IPS-18c (cell line): ENCODE results near the gene INTS3.

Experiments used
- H3K4me3 ChIP-seq: 2 replicates; pipeline ENCODE4 v1.7.0; 2013; ENCODE audit warnings: low read depth, mild to moderate bottlenecking, low read length, moderate library complexity; ENCODE audit not compliant: insufficient read depth
- H3K9me3 ChIP-seq: one replicate; pipeline ENCODE4 v1.6.1; 2013; ENCODE audit warnings: mild to moderate bottlenecking, low read length, moderate library complexity; ENCODE audit not compliant: control insufficient read depth, insufficient read depth

The INTS3 gene

DNA sequence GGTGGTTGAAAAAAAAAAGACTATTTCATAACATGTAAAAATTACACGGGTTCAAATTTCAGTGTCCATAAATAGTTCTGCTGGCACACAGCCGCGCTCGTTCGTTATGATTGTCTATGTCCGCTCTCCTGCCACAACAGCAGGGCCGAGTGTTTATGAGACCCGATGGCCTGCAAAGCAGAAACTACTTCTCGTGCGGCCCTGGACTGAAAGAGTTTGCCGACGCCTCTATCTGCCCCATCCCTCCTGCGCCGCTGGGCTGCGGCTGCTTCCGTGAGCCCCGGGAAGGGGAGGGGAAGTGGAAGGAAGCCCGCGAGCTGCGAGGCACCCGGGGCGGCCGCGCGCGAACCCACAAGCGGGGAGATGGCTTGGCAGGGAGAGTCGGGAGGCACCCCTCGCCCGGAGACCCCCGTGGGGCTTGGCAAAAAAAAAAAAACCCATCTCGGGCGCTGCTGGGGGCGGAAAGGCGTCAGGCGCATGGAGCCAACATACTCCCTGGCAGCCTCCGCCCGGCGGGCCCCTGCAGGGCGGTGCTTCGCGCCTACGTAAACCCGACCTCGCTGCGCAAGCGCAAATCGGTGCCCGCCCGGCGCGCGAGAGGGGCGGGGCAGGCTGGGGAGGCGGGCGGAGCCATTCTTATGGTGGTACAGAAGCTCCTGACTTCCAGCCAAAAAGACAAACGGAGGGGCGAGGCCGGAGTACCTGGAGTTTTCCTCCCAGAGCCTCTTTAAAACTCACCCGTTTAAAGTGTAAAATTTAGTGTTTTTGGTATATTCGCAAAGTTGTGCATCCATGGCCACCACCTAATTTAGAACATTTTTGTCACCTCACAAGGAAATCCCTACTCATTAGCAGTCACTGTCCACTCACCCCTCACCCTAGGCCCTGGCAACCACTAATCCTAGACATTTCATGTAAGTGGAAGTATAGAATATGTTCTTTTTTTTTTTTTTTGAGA, 55.7 kb downstream of the INTS3 start:
- peak overlapping the region; percentile 93 for H3K4me3 ChIP-seq
- H3K9me3 ChIP-seq = no peaks in the 10 kb centered on the region

DNA sequence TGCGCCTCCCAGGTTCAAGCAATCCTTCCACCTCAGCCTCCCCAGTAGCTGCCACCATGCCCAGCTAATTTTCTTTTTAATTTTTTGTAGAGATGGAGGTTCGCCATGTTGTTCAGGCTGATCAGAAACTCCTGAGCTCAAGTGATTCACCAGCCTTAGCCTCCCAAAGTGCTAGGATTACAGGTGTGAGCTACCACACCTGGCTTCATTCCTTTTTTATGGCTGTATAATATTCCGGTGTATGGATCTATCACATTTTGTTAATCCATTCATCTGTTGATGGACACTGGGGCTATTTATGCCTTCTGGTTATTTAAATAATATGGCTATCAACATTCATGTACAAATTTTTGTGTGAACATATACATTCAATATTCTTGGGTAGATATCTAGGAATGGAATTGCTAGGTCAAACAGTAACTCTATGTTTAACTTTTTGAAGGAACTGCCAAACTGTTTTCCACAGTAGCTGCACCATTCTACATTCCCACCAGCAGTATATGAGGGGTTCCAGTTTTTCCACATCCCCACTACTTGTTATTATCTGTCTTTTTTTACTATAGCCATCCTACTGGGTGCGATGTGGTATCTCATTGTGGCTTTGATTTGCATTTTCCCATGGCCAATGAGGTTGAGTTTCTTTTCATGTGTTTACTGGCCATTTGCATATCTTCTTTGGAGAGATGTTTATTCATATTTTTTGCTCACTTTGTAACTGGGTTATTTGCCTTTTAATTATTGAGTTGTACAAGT, 58.4 kb downstream of the INTS3 start:
- no peak overlapping the region for H3K4me3 ChIP-seq
- H3K9me3 ChIP-seq = no peaks in the 10 kb centered on the region

DNA sequence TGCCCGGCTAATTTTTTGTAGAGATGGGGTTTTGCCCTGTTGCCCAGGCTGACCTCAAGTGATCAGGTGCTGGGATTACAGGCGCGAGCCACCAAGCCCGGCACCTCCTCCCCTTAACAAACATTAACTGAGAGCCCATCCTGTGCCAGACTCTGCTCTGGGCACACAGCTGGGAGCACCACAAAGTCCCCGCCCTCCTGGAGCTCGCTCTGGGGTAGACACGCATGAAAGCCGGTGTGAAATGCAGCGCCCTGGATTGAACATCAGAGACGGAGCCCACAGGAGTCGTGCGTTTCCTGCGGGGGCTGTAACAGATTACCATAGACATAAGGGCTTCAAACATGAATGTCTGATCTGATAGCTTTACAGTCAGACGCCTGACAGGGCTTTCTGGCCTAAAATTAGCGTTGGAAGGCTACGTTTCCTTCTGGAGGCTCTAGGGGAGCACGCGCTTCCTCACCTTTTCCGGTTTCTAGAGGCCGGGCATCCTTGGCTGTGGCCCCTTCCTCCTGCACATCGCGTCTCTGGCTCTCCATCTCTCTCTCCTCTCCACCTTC, 61.7 kb downstream of the INTS3 start:
- H3K4me3 ChIP-seq = no peak overlapping the region
- H3K9me3 ChIP-seq = no peaks in the 10 kb centered on the region

DNA sequence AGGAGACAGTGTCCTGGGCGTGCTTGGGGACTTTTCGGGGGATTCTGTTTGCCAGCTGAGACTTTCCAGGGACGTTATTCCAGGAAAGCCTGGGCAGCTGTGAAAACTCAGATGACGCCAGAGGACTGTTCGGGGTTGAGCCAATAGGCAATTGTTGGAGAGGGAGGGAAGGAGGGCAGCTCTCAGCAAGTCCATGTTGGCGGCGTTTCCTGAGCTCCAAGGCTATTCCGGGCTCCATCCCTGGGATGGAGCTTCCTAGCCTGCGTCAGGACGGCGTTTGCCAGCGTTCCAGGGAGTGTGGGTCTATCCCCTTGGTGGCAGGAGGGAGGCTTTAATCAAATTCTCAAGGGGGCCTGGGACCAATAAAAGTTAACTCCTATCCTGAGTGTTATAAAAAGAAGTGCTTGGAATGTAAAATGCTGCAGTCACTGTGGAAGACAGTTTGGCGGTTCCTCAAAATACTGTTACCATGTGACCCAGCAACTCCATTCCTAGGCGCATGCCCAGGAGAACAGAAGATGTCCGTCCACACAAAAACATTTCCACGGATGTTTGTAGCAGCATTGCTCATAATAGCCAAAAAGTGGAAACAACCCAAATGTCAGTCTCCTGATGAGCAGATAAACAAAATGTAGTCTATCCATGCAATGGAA, 62.6 kb downstream of the INTS3 start:
- Histone ChIP-seq H3K4me3 (no peak overlapping the region), H3K9me3 (no peaks in the 10 kb centered on the region)

DNA sequence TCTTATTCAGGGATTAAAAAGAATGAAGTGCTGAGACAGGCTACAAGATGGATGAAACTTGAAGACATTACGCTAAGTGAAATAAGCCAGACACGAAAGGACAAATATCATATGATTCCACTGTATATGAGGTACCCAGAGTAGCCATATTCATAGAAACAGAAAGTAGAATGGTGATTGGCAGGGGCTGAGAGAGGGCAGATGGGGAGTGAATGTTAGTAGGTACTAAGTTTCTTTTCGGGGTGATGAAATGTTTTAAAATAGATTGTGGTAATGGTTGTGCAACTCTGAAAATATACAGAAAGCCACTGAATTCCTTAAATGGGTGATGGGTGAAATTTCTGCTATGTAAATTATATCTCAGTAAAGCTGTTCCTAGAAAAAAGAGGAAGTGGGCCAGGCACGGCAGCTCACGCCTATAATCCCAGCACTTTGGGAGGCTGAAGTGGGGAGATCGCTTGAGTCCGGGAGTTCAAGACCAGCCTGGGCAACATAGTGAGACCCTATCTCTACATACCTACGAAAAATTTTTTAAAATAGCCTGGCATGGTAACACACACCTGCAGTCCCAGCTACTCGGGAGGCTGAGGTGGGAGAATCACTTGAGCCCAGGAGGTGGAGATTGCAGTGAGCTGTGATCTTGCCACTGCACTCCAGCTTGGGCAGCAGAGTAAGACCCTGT, 63.3 kb downstream of the INTS3 start:
- no peak overlapping the region for H3K4me3 ChIP-seq
- no peaks in the 10 kb centered on the region for H3K9me3 ChIP-seq

DNA sequence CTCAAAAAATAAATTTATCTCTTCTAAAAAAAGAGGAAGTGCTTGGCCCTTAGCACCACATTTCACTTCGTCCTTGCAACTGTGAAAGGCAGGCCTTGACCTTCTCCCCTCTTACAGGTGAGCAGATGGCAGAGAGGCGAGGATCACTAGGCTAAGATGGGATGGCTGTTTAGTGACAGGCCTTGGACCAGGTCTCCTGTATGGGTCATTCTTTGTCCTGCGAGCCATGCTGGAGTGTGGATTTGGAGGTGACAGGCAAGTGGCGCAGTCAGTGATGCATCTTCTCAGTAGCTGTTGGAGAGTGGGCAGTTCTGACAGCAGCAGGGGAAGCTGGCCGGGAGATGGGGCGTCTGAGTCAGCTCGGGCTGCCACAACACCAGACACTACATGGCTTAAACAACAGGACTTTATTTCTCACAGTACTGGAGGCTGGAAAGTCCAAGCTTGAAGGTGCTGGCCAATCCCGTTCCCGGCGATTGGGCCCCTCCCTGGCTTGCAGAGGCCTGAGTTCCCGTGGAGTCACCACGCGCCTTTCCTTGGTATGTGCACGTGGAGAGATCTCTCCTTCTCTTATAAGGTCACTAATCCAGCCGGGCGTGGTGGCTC, 63.9 kb downstream of the INTS3 start:
- Histone ChIP-seq H3K4me3 (no peak overlapping the region), H3K9me3 (no peaks in the 10 kb centered on the region)

DNA sequence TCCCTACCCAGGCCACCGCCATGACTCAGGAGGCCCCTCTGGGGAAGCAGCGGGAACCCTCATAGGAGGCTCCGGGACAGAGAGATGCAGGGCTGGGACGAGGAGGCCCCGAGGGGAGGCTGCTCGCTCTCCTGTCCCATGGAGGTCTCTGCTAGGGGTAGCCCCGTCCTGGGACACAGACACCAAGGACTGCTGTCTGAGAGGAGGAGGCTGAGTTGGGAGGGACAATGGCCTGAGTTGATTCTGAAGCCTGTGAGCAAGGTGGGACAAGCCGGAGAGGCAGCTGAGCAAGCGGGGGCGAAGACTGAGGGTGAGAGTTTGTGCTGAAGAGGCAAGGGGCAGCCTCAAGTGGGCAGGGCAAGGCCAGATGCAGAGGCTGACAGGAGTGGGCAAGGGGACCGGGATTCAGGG, 64.8 kb downstream of the INTS3 start:
- H3K4me3 ChIP-seq = no peak overlapping the region
- H3K9me3 ChIP-seq = no peaks in the 10 kb centered on the region

DNA sequence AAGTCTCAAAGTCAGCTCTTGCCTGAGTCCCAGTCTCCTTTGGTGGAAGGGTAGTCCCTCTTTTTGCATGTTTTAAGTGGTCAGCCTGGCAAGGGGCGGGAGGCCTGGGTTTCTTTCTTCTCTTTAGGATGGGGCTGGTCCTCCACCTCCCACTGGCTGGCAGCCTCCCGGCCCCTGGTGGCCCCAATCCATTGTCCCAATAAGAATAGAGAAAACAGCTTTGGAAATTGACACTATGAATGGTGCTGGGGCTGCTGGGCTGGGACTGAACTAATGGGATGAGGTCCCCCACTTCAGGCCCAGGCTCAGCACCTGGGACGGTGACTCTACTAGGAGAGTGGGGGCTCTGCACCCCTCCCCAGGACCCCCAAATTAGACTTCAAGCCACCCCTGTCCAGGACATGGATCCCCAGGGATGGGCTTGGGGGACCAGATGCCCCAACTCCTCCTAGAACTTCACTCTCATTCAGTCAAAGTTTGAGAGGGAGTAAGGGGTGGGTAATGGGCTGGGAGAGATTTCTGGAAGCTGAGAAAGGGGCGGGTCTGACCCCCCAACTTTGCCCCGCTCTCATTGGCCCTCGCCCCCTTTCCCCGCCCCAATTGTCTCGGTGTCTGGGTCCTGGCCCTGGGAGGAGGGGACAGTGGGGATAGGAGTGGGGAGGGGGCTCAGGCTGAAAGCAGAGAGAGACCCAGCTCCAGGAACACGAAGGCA, 65.6 kb downstream of the INTS3 start:
- Histone ChIP-seq H3K9me3 (no peaks in the 10 kb centered on the region), H3K4me3 (peak overlapping the region; percentile 20; the same call in 1 of the 2 replicates)

DNA sequence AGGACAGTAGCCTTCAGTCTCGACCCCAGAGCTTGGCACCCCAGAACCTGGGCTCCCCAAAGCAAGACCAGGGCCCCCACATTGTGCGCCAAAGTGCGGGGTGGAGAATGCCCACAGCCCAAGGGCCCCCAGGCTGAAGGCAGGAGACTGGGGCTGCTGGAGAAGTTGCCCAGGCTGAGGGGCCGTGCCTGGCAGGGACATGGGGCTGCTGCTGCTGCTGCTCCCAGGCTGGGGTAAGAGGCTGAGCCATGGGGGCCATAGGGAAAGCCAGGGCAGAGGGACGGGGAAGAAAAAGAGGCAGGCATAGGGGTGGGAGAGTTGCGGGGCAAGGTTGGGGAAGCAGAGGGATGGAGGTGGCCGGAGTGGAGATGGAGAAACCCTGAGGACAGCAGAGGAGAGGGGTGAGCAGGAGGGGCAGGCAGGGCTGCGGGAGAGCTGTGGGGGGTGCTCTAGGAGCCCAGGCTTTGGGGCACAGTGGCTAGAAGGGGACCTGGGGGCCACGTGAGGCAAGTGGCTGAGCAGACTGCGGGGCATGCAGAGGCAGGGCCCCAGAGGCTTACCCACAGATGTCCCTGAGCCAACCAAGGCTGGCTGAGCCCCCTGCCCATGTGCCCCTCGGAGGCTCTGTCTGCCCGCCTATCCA, 66.2 kb downstream of the INTS3 start:
- H3K9me3 ChIP-seq = peaks cover 2% of the 10 kb centered on the region
- H3K4me3 ChIP-seq = peak overlapping the region; percentile 20; the same call in 1 of the 2 replicates

DNA sequence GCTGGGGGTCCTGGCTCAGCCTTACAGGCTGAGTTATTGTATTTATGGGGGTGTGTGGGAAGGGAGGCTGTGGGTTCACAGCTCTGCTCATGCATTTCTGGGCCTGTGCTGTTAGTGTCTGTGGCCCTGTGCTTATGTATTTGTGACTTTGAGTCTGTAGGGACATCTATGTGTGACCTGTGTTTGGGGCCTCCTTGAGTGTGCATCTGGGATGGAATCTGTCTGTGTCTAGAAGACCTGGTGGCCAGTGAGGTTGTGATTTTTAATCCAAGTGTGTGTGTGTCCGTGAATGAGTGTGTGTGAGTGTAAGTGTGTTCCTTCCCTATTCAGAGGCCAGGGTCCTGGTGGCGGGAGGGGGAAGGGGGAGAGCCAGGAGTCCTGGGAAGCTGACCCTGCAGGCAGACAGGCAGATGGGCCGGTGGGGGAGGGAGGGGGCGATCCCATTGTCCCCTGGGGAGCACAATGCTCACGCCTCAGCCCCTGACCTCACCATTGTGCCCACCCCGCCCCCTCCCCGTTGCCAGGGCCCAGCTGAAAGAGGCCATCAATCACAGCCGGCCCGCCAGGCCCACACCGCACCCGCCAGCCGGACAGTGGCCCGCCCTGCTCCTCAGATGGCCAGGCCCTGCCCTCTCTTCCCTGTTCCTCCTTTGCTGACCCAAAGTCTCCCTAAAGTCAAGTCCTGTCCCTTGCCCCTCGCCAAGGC, 66.9 kb downstream of the INTS3 start:
- Histone ChIP-seq H3K9me3 (peaks cover 2% of the 10 kb centered on the region), H3K4me3 (peak overlapping the region; percentile 16; the same call in 1 of the 2 replicates)

DNA sequence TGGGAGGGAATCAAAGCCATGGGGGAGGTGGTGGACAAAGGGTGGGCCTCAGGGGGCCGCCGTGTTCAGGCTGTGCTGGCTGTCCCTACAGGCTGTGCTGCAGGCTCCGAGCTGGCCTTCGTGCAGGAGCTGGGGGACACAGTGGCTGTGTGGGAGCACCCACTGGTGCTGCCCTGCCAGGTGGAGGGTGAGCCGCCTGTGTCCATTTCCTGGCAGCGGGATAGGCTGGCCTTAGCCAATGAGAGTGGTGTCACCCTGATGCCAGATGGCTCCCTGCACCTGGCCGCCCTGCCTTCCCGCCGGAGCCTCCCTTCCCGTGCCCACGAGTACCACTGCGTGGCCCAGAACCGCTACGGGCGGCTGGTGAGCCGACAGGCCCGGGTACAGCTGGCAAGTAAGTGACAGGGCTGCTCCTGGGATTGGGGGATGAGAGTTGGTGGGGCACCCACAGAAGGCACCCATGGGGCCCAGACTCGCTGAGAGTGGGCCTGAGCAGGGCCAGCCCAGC, 67.5 kb downstream of the INTS3 start:
- Histone ChIP-seq H3K9me3 (peaks cover 2% of the 10 kb centered on the region), H3K4me3 (no peak overlapping the region)

DNA sequence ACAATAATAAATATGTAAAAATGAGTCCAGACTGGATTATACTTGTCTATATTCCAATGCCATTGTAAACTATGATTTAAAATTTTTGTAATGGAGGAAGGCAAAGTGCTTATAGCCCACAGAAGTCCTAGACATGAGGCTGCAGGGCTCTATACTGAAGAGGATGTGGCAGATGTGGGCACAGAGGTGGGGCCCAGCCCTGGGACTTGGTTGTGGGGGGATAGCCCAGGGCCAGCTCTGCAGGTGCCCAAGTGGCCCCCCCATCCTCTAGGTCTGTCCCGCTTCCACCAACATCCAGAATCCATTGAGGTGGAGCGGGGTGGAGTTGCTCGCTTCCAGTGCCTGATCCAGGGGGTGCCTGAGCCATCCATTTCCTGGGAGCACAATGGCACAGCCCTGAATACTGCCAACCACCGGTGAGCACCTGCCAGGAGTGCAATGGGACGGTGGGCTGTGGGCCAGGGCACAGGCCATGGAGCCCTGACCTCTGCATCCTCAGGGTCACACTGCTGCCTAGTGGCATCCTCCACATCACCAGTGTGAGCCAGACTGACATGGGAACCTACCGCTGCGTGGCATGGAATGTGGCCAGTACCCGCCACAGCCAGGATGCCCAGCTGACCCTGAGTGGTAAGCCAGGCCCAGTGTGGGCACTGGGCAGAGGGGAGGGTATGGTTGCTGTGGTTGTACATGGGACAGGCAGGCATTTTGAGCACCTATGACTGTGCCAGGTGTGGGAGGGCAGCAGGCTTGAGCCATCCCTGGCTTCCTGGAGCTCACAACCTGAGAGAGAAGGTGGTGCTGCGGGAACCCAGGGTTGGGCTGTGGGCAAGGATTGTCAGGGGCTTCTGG, 68.3 kb downstream of the INTS3 start:
- H3K4me3 ChIP-seq = no peak overlapping the region
- H3K9me3 ChIP-seq = peaks cover 2% of the 10 kb centered on the region

DNA sequence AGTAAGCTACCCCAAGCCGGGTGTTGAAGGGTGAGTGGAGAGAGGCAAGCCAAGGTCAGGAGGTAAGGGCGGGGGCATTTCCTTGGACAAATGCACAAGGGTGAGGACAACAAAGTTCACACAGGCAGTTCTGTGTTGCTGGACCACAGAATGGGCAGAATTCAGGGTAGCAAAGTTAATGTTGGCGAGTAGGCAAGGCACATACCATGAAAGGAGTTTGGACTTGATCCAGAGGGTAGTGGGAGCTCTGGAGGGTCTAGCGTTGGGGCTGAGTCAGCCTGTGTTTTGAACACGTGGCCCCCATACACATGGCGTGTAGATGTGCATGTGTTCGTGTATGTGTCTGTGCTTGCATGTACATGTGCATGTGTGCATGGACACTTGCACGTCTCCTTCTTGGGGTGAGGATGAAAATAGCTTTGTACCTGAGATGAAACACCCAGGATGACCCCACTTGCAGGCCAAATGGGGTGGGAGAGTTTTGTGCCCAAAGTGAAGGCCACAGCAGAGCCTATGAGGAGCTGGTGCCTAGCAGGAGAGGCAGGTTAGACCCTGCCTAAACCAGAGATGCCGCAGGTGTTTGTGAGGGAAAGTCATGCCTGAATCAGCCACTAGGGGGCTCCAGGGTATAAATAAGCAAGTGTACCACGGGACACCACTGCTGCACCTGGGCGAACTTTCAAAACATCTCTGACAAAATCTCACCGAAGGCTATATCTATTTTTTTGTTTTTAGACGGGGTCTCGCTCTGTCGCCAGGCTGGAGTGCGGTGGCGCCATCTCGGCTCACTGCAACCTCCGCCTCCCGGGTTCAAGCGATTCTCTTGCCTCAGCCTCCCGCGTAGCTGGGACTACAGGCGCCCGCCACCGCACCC, 69.2 kb downstream of the INTS3 start:
- Histone ChIP-seq H3K4me3 (no peak overlapping the region), H3K9me3 (peaks cover 2% of the 10 kb centered on the region)
